SH-SY5Y (cell line): ENCODE data around the gene CNTN2.

Experiments used
- GATA2 ChIP-seq: IDR thresholded peaks from 2 replicates; pipeline ENCODE4 v1.6.1; 2011; ENCODE audit warnings: mild to moderate bottlenecking, low read depth, low read length
- GATA3 ChIP-seq: IDR thresholded peaks from 2 replicates; pipeline ENCODE4 v1.6.1; 2011; ENCODE audit warnings: low read depth, mild to moderate bottlenecking, low read length, moderate library complexity

Gene CNTN2

DNA sequence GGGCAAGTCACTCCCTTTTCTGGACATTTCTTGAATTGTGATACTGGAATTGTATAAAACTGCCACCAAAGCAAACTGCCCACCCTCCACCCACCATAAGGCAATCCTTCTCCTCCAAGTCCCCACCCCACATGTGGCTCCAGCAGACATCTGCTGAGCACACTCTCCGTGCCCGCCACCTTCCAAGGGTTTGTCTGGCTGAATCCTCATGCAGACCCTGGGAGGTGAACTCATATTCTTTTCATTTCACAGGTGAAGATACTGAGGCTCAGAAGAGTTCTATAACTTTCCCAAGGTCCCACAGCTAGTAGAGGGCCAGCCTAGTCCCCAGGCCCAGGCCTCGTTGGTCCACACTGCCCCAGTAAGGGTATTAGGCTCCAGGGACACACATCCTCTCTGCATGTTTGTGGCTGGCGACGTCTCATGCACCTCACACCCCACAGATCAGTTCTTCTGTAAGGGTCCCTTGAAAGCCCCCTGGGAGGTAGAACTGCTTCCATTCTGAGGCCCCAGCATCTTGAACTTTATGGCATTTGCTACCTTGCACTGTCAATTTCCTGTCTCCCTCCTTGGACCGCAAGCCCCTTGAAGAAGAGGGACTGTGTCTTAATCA lies 14.1 kb downstream of the CNTN2 start:
- no peak for TF ChIP-seq GATA3
- no peak for TF ChIP-seq GATA2

DNA sequence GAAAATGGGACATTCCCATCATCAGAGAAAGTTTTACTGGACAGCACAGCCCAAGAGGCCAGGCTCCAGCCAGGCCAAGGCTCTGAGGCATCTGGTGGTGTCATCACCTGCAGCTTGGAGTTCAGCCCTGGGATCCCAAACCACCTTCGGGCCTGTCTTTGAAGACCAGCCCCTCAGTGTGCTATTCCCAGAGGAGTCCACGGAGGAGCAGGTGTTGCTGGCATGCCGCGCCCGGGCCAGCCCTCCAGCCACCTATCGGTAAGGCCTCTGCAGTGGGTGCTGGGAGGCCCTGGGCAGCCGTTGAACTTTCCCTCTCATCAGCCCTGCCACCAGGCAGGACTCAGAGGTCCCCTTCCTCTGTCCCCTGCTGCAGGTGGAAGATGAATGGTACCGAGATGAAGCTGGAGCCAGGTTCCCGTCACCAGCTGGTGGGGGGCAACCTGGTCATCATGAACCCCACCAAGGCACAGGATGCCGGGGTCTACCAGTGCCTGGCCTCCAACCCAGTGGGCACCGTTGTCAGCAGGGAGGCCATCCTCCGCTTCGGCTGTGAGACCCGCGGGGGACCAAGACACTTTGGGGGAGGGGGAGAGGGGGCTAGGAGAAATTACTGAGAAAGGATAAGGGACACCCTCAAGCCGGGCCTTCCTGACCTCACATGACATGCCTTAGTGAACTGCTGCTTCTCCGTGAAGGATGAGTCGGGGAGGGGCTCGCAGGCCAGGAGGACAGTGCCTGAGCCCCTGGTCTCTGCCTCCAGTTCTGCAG lies 15.0 kb downstream of the CNTN2 start:
- TF ChIP-seq GATA2: no peak
- no peak for TF ChIP-seq GATA3

DNA sequence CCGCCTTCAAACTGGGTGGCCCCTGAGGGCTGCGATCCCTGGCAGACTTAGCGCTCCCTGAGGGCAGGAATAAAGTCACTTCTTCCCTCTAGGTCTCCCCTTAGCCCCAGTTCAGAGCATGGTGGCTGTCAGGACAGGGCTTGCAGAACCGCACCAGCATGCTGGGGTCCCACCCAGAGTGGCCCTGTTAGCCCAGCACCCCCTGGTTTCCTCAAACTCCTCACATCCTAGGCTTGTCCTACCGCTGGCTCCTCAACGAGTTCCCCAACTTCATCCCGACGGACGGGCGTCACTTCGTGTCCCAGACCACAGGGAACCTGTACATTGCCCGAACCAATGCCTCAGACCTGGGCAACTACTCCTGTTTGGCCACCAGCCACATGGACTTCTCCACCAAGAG lies 15.8 kb downstream of the CNTN2 start:
- no peak for TF ChIP-seq GATA3

DNA sequence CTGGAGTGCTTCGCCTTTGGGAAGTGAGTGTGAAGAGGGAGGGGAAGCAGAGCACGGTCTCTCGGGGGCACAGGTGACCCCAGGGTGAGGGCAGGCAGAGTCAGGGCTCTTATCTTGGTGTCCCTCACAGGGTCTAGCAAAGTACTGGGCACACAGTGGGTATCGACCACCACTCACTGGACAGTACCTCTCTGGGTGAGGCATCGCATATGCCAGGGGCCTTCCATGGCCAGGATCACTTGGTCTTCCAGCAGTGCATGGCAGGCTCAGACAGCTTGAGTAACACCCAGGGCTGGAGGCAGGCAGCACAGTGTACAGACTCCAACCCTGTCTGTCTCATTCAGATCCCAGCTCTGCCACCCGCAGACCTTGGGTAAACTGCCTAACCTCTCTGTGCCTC lies 16.6 kb downstream of the CNTN2 start:
- TF ChIP-seq GATA2 (no peak), GATA3 (no peak)

DNA sequence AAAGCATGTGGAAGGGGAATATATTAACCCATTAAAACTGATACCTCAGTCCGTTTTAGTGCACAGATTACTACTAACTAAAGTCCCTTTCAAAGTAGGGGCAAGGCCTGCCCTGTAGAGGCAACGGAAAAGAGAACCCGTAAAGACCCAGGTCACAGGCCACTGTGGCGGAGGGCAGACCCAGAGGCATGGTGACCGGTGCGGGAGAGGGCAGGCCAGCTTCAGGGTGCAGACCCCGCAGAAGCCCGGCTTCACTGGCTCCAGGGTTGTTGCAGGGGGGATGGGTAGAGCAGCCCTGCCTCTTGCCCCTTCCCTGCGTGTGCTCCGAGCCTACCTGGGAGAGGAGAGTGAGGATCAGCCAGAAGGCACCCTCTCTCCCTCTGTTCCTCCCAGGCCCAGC lies 17.7 kb downstream of the CNTN2 start:
- TF ChIP-seq GATA3 (no peak), GATA2 (no peak)

DNA sequence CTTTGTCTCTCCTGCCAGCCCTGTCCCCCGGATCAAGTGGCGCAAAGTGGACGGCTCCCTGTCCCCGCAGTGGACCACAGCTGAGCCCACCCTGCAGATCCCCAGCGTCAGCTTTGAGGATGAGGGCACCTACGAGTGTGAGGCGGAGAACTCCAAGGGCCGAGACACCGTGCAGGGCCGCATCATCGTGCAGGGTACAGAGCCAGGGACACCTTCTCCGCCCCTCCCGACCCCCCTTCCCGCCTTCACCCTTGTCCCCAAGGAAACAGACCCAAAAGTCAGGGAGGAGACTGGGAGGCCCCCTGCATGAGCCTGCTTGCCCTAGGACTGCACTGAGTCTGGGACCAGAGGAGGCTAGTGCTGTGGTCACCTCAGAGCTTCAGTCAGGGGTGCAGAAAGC lies 18.2 kb downstream of the CNTN2 start:
- TF ChIP-seq GATA2: no peak
- no peak for TF ChIP-seq GATA3

DNA sequence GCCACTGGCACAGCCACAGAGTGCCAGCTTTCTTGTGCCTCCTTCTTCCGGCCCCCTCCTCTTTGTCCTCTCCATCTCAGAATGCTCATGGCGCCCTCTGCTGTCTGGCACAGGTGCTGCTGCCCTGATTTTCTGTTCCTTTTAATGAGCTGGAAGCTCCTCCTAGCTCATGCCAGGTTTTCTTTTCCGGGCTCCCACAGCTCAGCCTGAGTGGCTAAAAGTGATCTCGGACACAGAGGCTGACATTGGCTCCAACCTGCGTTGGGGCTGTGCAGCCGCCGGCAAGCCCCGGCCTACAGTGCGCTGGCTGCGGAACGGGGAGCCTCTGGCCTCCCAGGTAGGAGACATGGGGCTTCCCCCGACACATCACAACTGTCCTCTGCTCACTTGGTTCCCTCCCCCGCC lies 18.7 kb downstream of the CNTN2 start:
- no peak for TF ChIP-seq GATA3
- TF ChIP-seq GATA2: no peak

DNA sequence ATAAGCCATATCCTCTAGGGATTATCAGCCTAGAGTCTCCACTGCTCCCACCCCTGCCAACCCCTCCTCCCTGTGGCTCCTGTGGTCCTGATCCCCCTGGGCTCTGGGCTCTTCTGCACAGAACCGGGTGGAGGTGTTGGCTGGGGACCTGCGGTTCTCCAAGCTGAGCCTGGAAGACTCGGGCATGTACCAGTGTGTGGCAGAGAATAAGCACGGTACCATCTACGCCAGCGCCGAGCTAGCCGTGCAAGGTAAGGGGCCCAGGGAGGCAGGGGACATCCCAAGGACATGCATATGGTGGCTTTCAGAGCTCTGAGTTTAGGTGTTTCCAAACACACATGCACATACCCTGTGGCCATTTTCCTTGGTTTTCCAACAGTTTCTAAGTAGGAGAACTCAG lies 19.3 kb downstream of the CNTN2 start:
- TF ChIP-seq GATA3: no peak
- no peak for TF ChIP-seq GATA2

DNA sequence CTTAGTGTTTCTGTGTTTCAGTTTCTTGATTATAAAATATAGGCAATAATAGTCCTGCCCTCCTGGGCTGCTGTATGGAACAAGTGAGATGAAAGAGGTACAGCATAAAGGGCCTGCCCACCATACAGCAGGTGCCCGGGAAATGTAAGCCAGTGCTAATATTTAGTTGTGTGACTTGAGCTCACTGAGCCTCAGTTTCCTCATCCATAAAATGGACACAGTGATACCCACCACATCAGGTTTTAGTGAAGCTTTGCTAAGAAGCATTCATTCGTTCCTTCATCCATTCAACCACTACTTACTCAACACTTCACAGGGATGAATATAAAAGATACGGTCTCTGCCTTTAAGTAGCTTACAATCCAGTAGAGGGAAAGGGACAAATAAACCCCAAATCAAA lies 19.9 kb downstream of the CNTN2 start:
- TF ChIP-seq GATA3: no peak
- TF ChIP-seq GATA2: no peak

DNA sequence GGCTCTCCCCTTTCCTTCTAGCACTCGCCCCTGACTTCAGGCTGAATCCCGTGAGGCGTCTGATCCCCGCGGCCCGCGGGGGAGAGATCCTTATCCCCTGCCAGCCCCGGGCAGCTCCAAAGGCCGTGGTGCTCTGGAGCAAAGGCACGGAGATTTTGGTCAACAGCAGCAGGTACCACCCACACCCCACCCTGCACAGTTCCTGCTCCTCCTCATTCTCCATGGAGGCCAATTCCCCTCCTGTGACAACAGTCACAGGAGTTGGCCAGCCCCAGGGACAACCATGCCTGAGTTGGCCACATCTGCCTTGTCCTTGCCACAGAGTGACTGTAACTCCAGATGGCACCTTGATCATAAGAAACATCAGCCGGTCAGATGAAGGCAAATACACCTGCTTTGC lies 21.3 kb downstream of the CNTN2 start:
- TF ChIP-seq GATA3 (no peak), GATA2 (no peak)

DNA sequence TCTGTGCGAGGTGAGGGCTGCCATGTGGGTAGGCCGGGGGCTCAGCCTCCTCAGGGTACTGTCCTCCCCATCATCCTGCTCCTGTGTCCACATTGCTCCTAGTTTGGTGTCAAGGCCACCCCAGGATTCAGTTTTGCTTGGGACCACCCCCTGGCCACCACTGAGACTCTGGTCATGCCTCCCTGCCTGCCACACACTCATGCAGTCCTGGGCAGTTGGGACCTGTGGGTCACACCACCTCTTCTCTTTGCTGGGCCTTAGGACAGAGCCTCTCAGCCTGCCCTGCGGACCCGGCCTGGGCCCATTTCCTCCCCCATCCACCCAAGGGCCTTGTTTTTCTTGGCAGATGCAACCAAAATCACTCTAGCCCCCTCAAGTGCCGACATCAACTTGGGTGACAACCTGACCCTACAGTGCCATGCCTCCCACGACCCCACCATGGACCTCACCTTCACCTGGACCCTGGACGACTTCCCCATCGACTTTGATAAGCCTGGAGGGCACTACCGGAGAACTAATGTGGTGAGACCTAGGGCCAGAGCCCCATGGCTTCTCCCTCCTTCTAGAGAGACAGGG lies 21.8 kb downstream of the CNTN2 start:
- TF ChIP-seq GATA3: no peak
- no peak for TF ChIP-seq GATA2

DNA sequence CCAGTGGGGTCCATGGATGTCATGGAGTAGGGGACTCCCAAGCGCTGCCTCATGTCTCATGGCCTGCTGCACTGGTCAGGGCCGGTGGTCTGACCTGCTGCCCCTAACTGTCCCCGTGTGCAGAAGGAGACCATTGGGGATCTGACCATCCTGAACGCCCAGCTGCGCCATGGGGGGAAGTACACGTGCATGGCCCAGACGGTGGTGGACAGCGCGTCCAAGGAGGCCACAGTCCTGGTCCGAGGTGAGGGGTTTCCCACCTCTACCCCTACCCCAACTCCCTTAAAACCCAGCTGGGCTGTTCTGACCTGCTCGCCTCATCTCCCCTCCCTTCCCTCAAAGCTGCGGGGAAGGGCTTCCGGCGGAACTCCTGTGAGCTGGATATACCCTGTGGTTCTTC lies 22.7 kb downstream of the CNTN2 start:
- TF ChIP-seq GATA3: no peak
- TF ChIP-seq GATA2: no peak

DNA sequence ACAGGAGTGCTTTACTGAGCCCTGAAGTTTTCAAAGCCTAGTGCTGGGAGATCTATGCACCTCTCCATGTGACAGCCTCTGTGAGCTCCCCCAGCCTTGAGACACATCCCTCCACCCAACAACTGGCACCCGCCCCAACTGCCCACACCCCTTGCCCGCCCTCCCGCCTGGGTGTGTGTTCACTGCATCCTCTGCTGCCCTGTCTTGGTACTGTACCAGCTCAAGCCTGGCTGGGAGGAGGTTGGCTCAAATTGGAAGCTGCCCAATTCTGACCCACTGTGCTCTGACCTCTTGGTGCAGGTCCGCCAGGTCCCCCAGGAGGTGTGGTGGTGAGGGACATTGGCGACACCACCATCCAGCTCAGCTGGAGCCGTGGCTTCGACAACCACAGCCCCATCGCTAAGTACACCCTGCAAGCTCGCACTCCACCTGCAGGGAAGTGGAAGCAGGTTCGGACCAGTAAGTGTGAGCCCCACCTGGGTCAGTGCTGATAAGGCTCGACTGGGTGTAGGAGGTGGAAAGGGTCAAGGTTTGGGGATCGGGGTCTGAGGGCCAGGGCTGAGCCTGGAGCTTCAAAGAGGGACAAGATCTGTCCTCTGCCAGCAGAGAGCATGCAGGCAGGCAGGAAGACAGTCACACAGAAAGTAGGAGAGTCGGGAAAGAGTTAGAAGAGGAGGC lies 23.3 kb downstream of the CNTN2 start:
- TF ChIP-seq GATA2 (no peak), GATA3 (no peak)

DNA sequence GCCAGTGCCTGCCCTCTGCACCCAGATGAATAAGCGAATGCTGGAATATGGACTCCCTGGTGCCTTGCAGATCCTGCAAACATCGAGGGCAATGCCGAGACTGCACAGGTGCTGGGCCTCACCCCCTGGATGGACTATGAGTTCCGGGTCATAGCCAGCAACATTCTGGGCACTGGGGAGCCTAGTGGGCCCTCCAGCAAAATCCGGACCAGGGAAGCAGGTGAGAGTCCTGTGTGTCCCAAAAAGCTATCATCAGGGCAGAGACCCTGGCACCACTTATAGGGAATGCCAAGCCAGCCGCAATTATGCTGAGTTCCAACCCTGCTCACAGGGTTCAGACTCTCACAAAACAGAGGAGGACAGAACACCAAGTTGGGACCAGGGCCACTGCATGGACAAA lies 24.0 kb downstream of the CNTN2 start:
- no peak for TF ChIP-seq GATA3
- no peak for TF ChIP-seq GATA2

DNA sequence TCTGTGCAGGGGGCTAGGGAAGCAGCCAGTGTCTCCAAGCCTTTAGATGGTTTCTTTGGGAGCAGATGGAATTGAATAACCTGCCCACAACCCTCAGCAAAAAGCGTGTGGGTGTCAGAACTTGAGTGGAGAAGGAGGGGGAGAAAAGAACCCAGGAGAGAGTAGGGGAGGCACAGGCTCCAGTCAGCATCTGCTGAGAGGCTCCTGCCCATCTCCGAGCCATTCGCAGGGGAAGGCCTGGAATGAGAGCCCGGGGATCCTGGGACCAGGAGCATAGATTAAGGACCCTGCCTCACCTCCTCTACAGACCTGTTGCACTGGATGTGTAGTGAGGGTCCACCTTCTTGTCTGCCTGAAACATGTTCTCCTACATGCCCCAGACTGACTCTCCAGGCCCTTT lies 25.0 kb downstream of the CNTN2 start:
- TF ChIP-seq GATA3 (no peak), GATA2 (no peak)
